ENCODE data around the gene SASH1.

Gene SASH1

GRCh38 chr6:148392671-148393070 lies 50.0 kb downstream of the SASH1 start:
- H3F3A ChIP-seq (ENCODE audit: control insufficient read depth, insufficient read depth): no peaks in the 10 kb centered on the region
- H3K36me3 ChIP-seq (ENCODE audit: control insufficient read depth, low read length): no peaks in the 10 kb centered on the region
- no peaks in the 10 kb centered on the region for H3K9me2 ChIP-seq (replicated peaks; ENCODE audit: control insufficient read depth, low read length)
- no peak overlapping the region for H3K4me2 ChIP-seq (ENCODE audit: low read length)
- H3K79me2 ChIP-seq (ENCODE audit: control insufficient read depth, low read length): no peaks in the 10 kb centered on the region
- H3K4me1 ChIP-seq (ENCODE audit: control insufficient read depth, low read length): no peaks in the 10 kb centered on the region
- no peaks in the 10 kb centered on the region for H3K9me3 ChIP-seq (ENCODE audit: control insufficient read depth, insufficient read depth, low read length)
- H4K20me1 ChIP-seq (ENCODE audit: control insufficient read depth, insufficient read depth, low read depth, low read length): no peaks in the 10 kb centered on the region
- TF ChIP-seq EZH2phosphoT487 (IDR thresholded peaks at IDR 0.05; ENCODE audit: borderline replicate concordance, low read length) (no peak), CTCF (IDR thresholded peaks at IDR 0.05; ENCODE audit: low read depth, low read length, poor library complexity, severe bottlenecking) (no peak)
- H3K27ac ChIP-seq (ENCODE audit: low read depth, low read length): no peak overlapping the region
- H3K27me3 ChIP-seq (ENCODE audit: control insufficient read depth, low read length): no peaks in the 10 kb centered on the region
- no peak overlapping the region for H3K4me3 ChIP-seq (ENCODE audit: low read length)

DNA sequence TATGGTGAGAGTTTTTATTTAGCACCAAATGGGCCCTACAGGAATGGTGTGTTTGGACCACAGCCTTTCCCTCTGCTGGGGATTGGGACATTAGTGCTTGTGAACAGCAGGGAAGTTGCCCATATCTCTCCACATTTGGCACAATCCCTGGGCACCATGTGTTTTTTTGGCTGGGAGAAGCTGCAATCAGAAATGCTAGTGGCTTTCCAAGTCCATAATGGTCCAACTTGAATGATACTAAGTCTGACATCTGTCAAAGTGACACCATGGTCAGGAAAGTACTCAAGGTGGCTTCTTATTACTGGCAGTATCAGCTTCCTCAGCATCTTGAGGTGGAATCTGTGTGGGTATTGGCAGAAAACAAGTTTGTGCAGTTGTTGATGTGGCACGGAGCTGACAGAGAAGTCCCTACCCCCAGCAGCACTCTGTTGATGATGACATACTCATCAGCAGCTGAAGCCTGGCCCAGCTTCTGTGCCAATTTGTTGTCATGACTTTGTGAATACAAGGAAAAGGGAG lies 53.0 kb downstream of the SASH1 start:
- TF ChIP-seq CTCF (IDR thresholded peaks at IDR 0.05; ENCODE audit: low read depth, low read length, poor library complexity, severe bottlenecking): no peak
- no peak for TF ChIP-seq EZH2phosphoT487 (IDR thresholded peaks at IDR 0.05; ENCODE audit: borderline replicate concordance, low read length)
- no peaks in the 10 kb centered on the region for H3F3A ChIP-seq (ENCODE audit: control insufficient read depth, insufficient read depth)
- H3K4me3 ChIP-seq (ENCODE audit: low read length): no peak overlapping the region
- H3K36me3 ChIP-seq (ENCODE audit: control insufficient read depth, low read length): no peaks in the 10 kb centered on the region
- H3K9me2 ChIP-seq (replicated peaks; ENCODE audit: control insufficient read depth, low read length): no peaks in the 10 kb centered on the region
- no peaks in the 10 kb centered on the region for H3K4me1 ChIP-seq (ENCODE audit: control insufficient read depth, low read length)
- H3K9me3 ChIP-seq (ENCODE audit: control insufficient read depth, insufficient read depth, low read length): no peaks in the 10 kb centered on the region
- no peaks in the 10 kb centered on the region for H3K79me2 ChIP-seq (ENCODE audit: control insufficient read depth, low read length)
- H3K4me2 ChIP-seq (ENCODE audit: low read length): no peak overlapping the region
- no peaks in the 10 kb centered on the region for H4K20me1 ChIP-seq (ENCODE audit: control insufficient read depth, insufficient read depth, low read depth, low read length)
- H3K27ac ChIP-seq (ENCODE audit: low read depth, low read length): no peak overlapping the region
- H3K27me3 ChIP-seq (ENCODE audit: control insufficient read depth, low read length): no peaks in the 10 kb centered on the region

DNA sequence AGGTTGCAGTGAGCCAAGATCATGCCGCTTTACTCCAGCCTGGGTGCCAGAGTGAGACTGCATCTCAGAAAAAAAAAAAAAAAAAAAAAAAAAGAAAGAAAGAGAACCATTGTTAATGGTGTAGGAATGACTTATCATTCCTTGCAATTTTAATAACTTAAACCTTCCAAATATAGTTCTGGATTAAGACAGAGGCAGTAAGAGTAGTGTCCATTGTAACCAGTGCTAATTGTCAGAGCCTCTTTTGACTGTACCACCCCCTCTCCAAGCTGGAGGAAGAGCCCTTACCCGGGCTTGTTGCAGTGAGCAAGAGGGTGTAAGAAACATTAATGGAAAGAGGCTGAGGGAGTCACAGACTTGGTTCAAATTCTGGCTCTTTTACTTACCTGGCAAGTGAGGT lies 53.8 kb downstream of the SASH1 start:
- Histone ChIP-seq H3F3A (ENCODE audit: control insufficient read depth, insufficient read depth) (no peaks in the 10 kb centered on the region), H3K79me2 (ENCODE audit: control insufficient read depth, low read length) (no peaks in the 10 kb centered on the region), H3K27me3 (ENCODE audit: control insufficient read depth, low read length) (no peaks in the 10 kb centered on the region), H4K20me1 (ENCODE audit: control insufficient read depth, insufficient read depth, low read depth, low read length) (no peaks in the 10 kb centered on the region), H3K36me3 (ENCODE audit: control insufficient read depth, low read length) (no peaks in the 10 kb centered on the region), H3K4me3 (ENCODE audit: low read length) (no peak overlapping the region), H3K27ac (ENCODE audit: low read depth, low read length) (no peak overlapping the region), H3K9me3 (ENCODE audit: control insufficient read depth, insufficient read depth, low read length) (no peaks in the 10 kb centered on the region), H3K9me2 (replicated peaks; ENCODE audit: control insufficient read depth, low read length) (no peaks in the 10 kb centered on the region), H3K4me2 (ENCODE audit: low read length) (no peak overlapping the region), H3K4me1 (ENCODE audit: control insufficient read depth, low read length) (no peaks in the 10 kb centered on the region)
- TF ChIP-seq EZH2phosphoT487 (IDR thresholded peaks at IDR 0.05; ENCODE audit: borderline replicate concordance, low read length) (no peak), CTCF (IDR thresholded peaks at IDR 0.05; ENCODE audit: low read depth, low read length, poor library complexity, severe bottlenecking) (no peak)

Data from DOHH2 (cell line).